Loucy (cell line): Measurements from ENCODE around the gene CARD19.

Experiments used
- H2AFZ ChIP-seq: fragments of 200-600 bp; sonication (generic); 2 replicates; pipeline ENCODE4 v1.6.0; 2016; ENCODE audit warnings: antibody characterized with exemption, mild to moderate bottlenecking, low read length, moderate library complexity
- H3F3A ChIP-seq: fragments of 200-600 bp; 2 replicates; pipeline ENCODE4 v1.6.0; 2016; ENCODE audit warnings: antibody characterized with exemption, low read depth, mild to moderate bottlenecking
- H3K27me3 ChIP-seq: fragments of 200-600 bp; sonication (generic); 2 replicates; pipeline ENCODE4 v1.6.1; 2014; ENCODE audit warnings: low read length, mild to moderate bottlenecking; ENCODE audit not compliant: insufficient read depth, poor library complexity, severe bottlenecking
- H3K36me3 ChIP-seq: fragments of 200-600 bp; sonication (generic); 2 replicates; pipeline ENCODE4 v1.6.1; 2016; ENCODE audit warnings: low read length; ENCODE audit not compliant: insufficient read depth
- H3K4me1 ChIP-seq: fragments of 200-600 bp; sonication (generic); 2 replicates; pipeline ENCODE4 v1.5.1; 2014; ENCODE audit warnings: low read length, mild to moderate bottlenecking; ENCODE audit not compliant: insufficient read depth, poor library complexity, severe bottlenecking
- H3K4me2 ChIP-seq: fragments of 200-600 bp; sonication (generic); 2 replicates; pipeline ENCODE4 v1.6.0; 2014; ENCODE audit warnings: antibody characterized with exemption, low read length, low read depth, mild to moderate bottlenecking; ENCODE audit not compliant: poor library complexity, severe bottlenecking
- H3K4me3 ChIP-seq: fragments of 200-600 bp; sonication (generic); 2 replicates; pipeline ENCODE4 v1.5.1; 2014; ENCODE audit warnings: low read length, mild to moderate bottlenecking, mixed read lengths; ENCODE audit not compliant: poor library complexity, severe bottlenecking
- H3K79me2 ChIP-seq: fragments of 200-600 bp; sonication (generic); 2 replicates; pipeline ENCODE4 v1.6.1; 2014; ENCODE audit warnings: low read length; ENCODE audit not compliant: insufficient read depth
- H3K9ac ChIP-seq: fragments of 200-600 bp; sonication (generic); 2 replicates; pipeline ENCODE4 v1.6.0; 2014; ENCODE audit warnings: mild to moderate bottlenecking, low read depth, low read length, moderate library complexity; ENCODE audit not compliant: poor library complexity, severe bottlenecking
- H3K9me2 ChIP-seq: fragments of 200-600 bp; sonication (generic); replicated peaks from 2 replicates; pipeline ENCODE4 v1.6.1; 2016; ENCODE audit warnings: low read depth, low read length, mixed read lengths
- H3K9me3 ChIP-seq: fragments of 200-600 bp; sonication (generic); 2 replicates; pipeline ENCODE4 v1.6.1; 2014; ENCODE audit warnings: mild to moderate bottlenecking, antibody characterized with exemption, low read length, low read depth; ENCODE audit not compliant: insufficient read depth
- H4K20me1 ChIP-seq: fragments of 200-600 bp; sonication (generic); 2 replicates; pipeline ENCODE4 v1.6.0; 2014; ENCODE audit warnings: antibody characterized with exemption, low read length, mild to moderate bottlenecking; ENCODE audit not compliant: insufficient read depth, poor library complexity, severe bottlenecking
- EZH2phosphoT487 ChIP-seq: fragments of 200-600 bp; IDR thresholded peaks from 2 replicates; pipeline ENCODE4 v1.6.1; 2018; ENCODE audit warnings: antibody characterized with exemption, mild to moderate bottlenecking, moderate library complexity, borderline replicate concordance
- TF ChIP-seq, protein P1 (sequence below): fragments of 200-600 bp; sonication (generic); conservative IDR thresholded peaks from 2 replicates; pipeline ENCODE4 v1.5.1; 2014; ENCODE audit warnings: mild to moderate bottlenecking, antibody characterized with exemption, low read length

Gene CARD19

GRCh38 chr9:93061791-93062763 is 33.9 kb upstream of the CARD19 start:
- no peak overlapping the region for H3K4me3 ChIP-seq
- TF ChIP-seq, protein P1, sequence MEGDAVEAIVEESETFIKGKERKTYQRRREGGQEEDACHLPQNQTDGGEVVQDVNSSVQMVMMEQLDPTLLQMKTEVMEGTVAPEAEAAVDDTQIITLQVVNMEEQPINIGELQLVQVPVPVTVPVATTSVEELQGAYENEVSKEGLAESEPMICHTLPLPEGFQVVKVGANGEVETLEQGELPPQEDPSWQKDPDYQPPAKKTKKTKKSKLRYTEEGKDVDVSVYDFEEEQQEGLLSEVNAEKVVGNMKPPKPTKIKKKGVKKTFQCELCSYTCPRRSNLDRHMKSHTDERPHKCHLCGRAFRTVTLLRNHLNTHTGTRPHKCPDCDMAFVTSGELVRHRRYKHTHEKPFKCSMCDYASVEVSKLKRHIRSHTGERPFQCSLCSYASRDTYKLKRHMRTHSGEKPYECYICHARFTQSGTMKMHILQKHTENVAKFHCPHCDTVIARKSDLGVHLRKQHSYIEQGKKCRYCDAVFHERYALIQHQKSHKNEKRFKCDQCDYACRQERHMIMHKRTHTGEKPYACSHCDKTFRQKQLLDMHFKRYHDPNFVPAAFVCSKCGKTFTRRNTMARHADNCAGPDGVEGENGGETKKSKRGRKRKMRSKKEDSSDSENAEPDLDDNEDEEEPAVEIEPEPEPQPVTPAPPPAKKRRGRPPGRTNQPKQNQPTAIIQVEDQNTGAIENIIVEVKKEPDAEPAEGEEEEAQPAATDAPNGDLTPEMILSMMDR, result peak; percentile 33
- TF ChIP-seq EZH2phosphoT487, result no peak
- no peaks in the 10 kb centered on the region for H3K9me3 ChIP-seq
- H3K79me2 ChIP-seq, result no peaks in the 10 kb centered on the region
- H3K36me3 ChIP-seq, result no peaks in the 10 kb centered on the region
- H3K4me2 ChIP-seq, result peak overlapping the region; percentile 0
- H3K27me3 ChIP-seq, result no peaks in the 10 kb centered on the region
- H3K4me1 ChIP-seq, result peaks cover 57% of the 10 kb centered on the region
- no peaks in the 10 kb centered on the region for H4K20me1 ChIP-seq
- H3K9ac ChIP-seq, result peak overlapping the region; percentile 72
- H3K9me2 ChIP-seq, result no peaks in the 10 kb centered on the region
- H2AFZ ChIP-seq, result no peak overlapping the region
- peaks cover 8% of the 10 kb centered on the region; the same call in 1 of the 2 replicates for H3F3A ChIP-seq

- Histone ChIP-seq H3F3A (peaks cover 8% of the 10 kb centered on the region; the same call in 1 of the 2 replicates), H3K4me1 (peaks cover 66% of the 10 kb centered on the region), H4K20me1 (no peaks in the 10 kb centered on the region), H2AFZ (no peak overlapping the region; the same call in 1 of the 2 replicates), H3K4me3 (peak overlapping the region; percentile 57), H3K9me2 (no peaks in the 10 kb centered on the region), H3K27me3 (no peaks in the 10 kb centered on the region), H3K36me3 (no peaks in the 10 kb centered on the region), H3K9me3 (no peaks in the 10 kb centered on the region), H3K79me2 (no peaks in the 10 kb centered on the region), H3K9ac (peak overlapping the region; percentile 72), H3K4me2 (peak overlapping the region; percentile 69)
- no peak for TF ChIP-seq EZH2phosphoT487
- TF ChIP-seq, protein P1, result no peak
Observed at GRCh38 chr9:93064392-93065134, 31.5 kb upstream of the CARD19 start.

DNA sequence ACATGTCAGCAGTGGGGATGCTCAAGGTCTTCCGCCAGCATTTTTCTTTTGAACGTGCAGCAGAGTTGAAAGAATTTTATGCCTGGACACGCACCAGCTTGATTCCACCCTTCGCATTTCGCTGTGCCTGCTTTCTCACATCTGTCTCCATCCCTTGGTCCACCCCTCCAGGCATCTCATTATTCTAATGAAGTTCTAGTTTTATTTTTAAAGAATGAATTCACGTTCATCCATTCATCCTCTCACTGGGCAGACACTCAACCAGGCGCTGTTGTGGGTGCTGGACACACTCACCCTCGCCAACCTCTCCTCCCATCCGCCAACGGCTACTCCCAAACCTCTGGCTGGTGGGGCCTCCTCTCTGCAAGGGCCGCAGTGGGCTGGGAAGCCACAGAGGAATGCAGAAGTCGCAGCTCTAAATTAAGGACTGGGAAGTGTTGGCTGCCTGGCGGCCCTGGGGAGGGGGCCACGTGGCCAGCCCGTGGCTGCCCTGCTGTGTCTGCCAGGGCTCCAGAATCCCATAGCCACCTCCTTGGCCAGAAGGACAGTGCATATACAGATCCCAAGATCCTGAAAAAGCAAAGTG is 30.8 kb upstream of the CARD19 start:
- Histone ChIP-seq H3K36me3 (no peaks in the 10 kb centered on the region), H3K79me2 (no peaks in the 10 kb centered on the region), H3K4me2 (peak overlapping the region; percentile 69), H3K27me3 (no peaks in the 10 kb centered on the region), H3K9ac (peak overlapping the region; percentile 63), H4K20me1 (no peaks in the 10 kb centered on the region), H2AFZ (no peak overlapping the region), H3K9me3 (no peaks in the 10 kb centered on the region), H3K4me1 (peaks cover 64% of the 10 kb centered on the region), H3K4me3 (peak overlapping the region; percentile 24), H3F3A (peaks cover 8% of the 10 kb centered on the region; the same call in 1 of the 2 replicates), H3K9me2 (no peaks in the 10 kb centered on the region)
- TF ChIP-seq EZH2phosphoT487, result no peak
- TF ChIP-seq, protein P1, result no peak
